ENCODE results near the gene RPS26. TPM values are rescaled to one million over a fixed set of nuclear protein-coding genes. Genes with fewer than 3 reads are reported as not detected.
"Not testable (repeated sequence)": the region's sequence is repeated elsewhere in the genome, so short reads cannot be mapped to it uniquely, and the experiment has no call there.

Gene RPS26
- total and polyA plus RNA-seq, 2 donors: 386 to 2,654 TPM

GRCh38 chr12:56046027-56046780 lies 4.5 kb downstream of the RPS26 start:
- Histone ChIP-seq H3K9me3 (ENCODE audit: control insufficient read depth in 2 of 2, insufficient read depth in 1 of 2, low read length in 1 of 2) (no peaks in the 10 kb centered on the region), H3K27me3 (ENCODE audit: control insufficient read depth in 2 of 2, insufficient read depth in 1 of 2, low read length in 1 of 2) (no peaks in the 10 kb centered on the region), H3K36me3 (ENCODE audit: control insufficient read depth in 2 of 2, insufficient read depth in 2 of 2, low read length in 1 of 2) (peaks cover 22 to 35% of the 10 kb centered on the region in 2 donors), H3K4me1 (ENCODE audit: control insufficient read depth in 2 of 2, insufficient read depth in 2 of 2, low read length in 2 of 2) (peaks cover 8 to 18% of the 10 kb centered on the region in 2 donors), H3K27ac (ENCODE audit: low read depth in 1 of 2, low read length in 1 of 2) (peak overlapping the region in 1 of 2 donors; percentile 18), H3K4me3 (ENCODE audit: low read length in 2 of 2) (no peak overlapping the region)
- WGBS: 95% methylated on average over 9 of the region's 9 CpGs
- DNase-seq (ENCODE audit: low read depth in 6 of 9, low spot score in 9 of 9): no peak

DNA sequence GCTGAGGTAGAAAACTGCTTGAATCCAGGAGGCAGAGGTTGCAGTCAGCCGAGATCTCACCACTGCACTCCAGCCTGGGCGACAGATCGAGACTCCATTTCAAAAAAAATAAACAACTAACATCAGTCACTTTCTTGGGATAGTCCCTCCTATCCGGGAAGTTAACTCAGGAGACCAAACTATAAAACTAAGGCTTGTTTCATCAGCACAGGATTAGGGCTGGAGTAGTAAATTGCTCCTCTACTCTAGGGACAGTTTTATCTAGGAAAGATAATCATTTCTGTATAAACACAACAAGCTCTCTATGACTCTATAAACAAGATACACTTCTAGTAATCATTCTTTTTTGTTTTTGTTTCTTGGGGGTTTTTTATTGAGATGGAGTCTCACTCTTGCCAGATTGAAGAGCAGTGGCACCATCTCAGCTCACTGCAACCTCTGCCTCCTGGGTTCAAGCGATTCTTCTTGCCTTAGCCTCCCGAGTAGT lies 11.7 kb downstream of the RPS26 start:
- no peak overlapping the region for H3K27ac ChIP-seq (ENCODE audit: low read depth in 1 of 2, low read length in 1 of 2)
- H3K36me3 ChIP-seq (ENCODE audit: control insufficient read depth in 2 of 2, insufficient read depth in 2 of 2, low read length in 1 of 2): no peaks in the 10 kb centered on the region
- H3K4me3 ChIP-seq (ENCODE audit: low read length in 2 of 2): no peak overlapping the region
- H3K4me1 ChIP-seq (ENCODE audit: control insufficient read depth in 2 of 2, insufficient read depth in 2 of 2, low read length in 2 of 2): no peaks in the 10 kb centered on the region
- WGBS: 96% methylated on average over 6 of the region's 6 CpGs
- peaks cover 0 to 4% of the 10 kb centered on the region in 2 donors for H3K9me3 ChIP-seq (ENCODE audit: control insufficient read depth in 2 of 2, insufficient read depth in 1 of 2, low read length in 1 of 2)
- DNase-seq (ENCODE audit: low read depth in 6 of 9, low spot score in 9 of 9): no peak
- H3K27me3 ChIP-seq (ENCODE audit: control insufficient read depth in 2 of 2, insufficient read depth in 1 of 2, low read length in 1 of 2): no peaks in the 10 kb centered on the region

DNA sequence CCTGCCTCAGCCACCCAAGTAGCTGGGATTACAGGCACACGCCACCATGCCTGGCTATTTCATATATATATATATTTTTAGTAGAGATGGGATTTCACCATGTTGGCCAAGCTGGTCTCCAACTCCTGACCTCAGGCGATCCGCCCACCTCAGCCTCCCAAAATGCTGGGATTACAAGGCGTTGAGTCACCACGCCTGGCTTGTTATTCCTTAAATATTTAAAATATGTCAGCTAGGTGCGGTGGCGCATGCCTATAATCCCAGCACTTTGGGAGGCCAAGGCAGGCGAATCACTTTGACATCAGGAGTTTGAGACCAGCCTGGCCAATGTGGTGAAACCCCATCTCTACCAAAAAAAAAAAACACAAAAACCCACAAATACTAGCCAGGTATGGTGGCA lies 18.2 kb downstream of the RPS26 start:
- H3K27ac ChIP-seq (ENCODE audit: low read depth in 1 of 2, low read length in 1 of 2); H3K4me3 ChIP-seq (ENCODE audit: low read length in 2 of 2); H3K27me3 ChIP-seq (ENCODE audit: control insufficient read depth in 2 of 2, insufficient read depth in 1 of 2, low read length in 1 of 2); H3K9me3 ChIP-seq (ENCODE audit: control insufficient read depth in 2 of 2, insufficient read depth in 1 of 2, low read length in 1 of 2); H3K36me3 ChIP-seq (ENCODE audit: control insufficient read depth in 2 of 2, insufficient read depth in 2 of 2, low read length in 1 of 2); H3K4me1 ChIP-seq (ENCODE audit: control insufficient read depth in 2 of 2, insufficient read depth in 2 of 2, low read length in 2 of 2); DNase-seq (ENCODE audit: low read depth in 6 of 9, low spot score in 9 of 9): not testable (repeated sequence)
- 95% methylated on average over 8 of the region's 8 CpGs for WGBS

DNA sequence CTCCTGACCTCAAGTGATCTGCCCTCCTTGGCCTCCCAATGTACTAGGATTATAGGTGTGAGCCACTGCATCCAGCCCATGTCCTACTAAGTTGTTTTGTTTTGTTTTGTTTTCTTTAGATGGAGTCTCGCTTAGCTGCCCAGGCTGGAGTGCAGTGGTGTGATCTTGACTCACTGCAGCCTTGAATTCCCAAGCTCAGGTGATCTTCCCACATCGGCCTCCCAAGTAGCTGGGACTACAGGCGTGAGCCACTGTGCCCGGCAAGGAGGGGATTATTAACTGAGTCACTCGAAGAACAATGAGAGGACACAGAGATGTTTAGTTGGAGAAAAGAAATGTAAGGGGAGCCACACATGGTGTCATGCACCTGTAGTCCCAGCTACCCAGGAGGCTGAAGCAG lies 20.3 kb downstream of the RPS26 start:
- Histone ChIP-seq H3K9me3 (ENCODE audit: control insufficient read depth in 2 of 2, insufficient read depth in 1 of 2, low read length in 1 of 2) (peaks cover 0 to 4% of the 10 kb centered on the region in 2 donors), H3K4me3 (ENCODE audit: low read length in 2 of 2) (no peak overlapping the region), H3K27me3 (ENCODE audit: control insufficient read depth in 2 of 2, insufficient read depth in 1 of 2, low read length in 1 of 2) (no peaks in the 10 kb centered on the region), H3K27ac (ENCODE audit: low read depth in 1 of 2, low read length in 1 of 2) (no peak overlapping the region), H3K36me3 (ENCODE audit: control insufficient read depth in 2 of 2, insufficient read depth in 2 of 2, low read length in 1 of 2) (no peaks in the 10 kb centered on the region), H3K4me1 (ENCODE audit: control insufficient read depth in 2 of 2, insufficient read depth in 2 of 2, low read length in 2 of 2) (no peaks in the 10 kb centered on the region)
- no peak for DNase-seq (ENCODE audit: low read depth in 6 of 9, low spot score in 9 of 9)
- WGBS: 89% methylated on average over 5 of the region's 5 CpGs

- H3K9me3 ChIP-seq (ENCODE audit: control insufficient read depth in 2 of 2, insufficient read depth in 1 of 2, low read length in 1 of 2): no peaks in the 10 kb centered on the region
- no peaks in the 10 kb centered on the region for H3K4me1 ChIP-seq (ENCODE audit: control insufficient read depth in 2 of 2, insufficient read depth in 2 of 2, low read length in 2 of 2)
- no peak overlapping the region for H3K4me3 ChIP-seq (ENCODE audit: low read length in 2 of 2)
- H3K27ac ChIP-seq (ENCODE audit: low read depth in 1 of 2, low read length in 1 of 2): no peak overlapping the region
- H3K27me3 ChIP-seq (ENCODE audit: control insufficient read depth in 2 of 2, insufficient read depth in 1 of 2, low read length in 1 of 2): no peaks in the 10 kb centered on the region
- H3K36me3 ChIP-seq (ENCODE audit: control insufficient read depth in 2 of 2, insufficient read depth in 2 of 2, low read length in 1 of 2): no peaks in the 10 kb centered on the region
- no peak for DNase-seq (ENCODE audit: low read depth in 6 of 9, low spot score in 9 of 9)
Observed at GRCh38 chr12:56062996-56063395, 21.3 kb downstream of the RPS26 start.

DNA sequence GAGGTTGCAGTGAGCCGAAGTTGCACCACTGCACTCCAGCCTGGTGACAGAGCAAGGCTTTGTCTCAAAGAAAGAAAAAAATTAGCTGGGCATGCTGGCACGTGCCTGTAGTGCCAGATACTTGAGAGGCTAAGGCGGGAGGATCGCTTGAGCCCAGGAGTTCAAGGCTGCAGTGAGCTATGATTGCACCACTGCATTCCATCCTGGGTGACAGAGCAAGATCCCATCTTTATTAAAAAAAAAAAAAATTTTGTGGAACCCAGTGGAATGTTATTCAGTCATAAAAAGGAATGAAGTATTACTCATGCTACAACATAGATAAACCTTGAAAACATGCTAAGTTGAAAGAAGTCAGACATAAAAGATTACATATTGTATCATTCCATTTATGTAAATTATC lies 29.9 kb downstream of the RPS26 start:
- Histone ChIP-seq H3K9me3 (ENCODE audit: control insufficient read depth in 2 of 2, insufficient read depth in 1 of 2, low read length in 1 of 2) (no peaks in the 10 kb centered on the region), H3K4me1 (ENCODE audit: control insufficient read depth in 2 of 2, insufficient read depth in 2 of 2, low read length in 2 of 2) (no peaks in the 10 kb centered on the region), H3K27me3 (ENCODE audit: control insufficient read depth in 2 of 2, insufficient read depth in 1 of 2, low read length in 1 of 2) (peaks cover 0 to 5% of the 10 kb centered on the region in 2 donors), H3K27ac (ENCODE audit: low read depth in 1 of 2, low read length in 1 of 2) (no peak overlapping the region), H3K4me3 (ENCODE audit: low read length in 2 of 2) (no peak overlapping the region), H3K36me3 (ENCODE audit: control insufficient read depth in 2 of 2, insufficient read depth in 2 of 2, low read length in 1 of 2) (no peaks in the 10 kb centered on the region)
- no peak for DNase-seq (ENCODE audit: low read depth in 6 of 9, low spot score in 9 of 9)
- 94% methylated on average over 4 of the region's 4 CpGs for WGBS

- H3K4me3 ChIP-seq (ENCODE audit: low read length in 2 of 2): no peak overlapping the region
- WGBS: 96% methylated on average over 5 of the region's 5 CpGs
- no peak overlapping the region for H3K27ac ChIP-seq (ENCODE audit: low read depth in 1 of 2, low read length in 1 of 2)
- no peaks in the 10 kb centered on the region for H3K36me3 ChIP-seq (ENCODE audit: control insufficient read depth in 2 of 2, insufficient read depth in 2 of 2, low read length in 1 of 2)
- H3K9me3 ChIP-seq (ENCODE audit: control insufficient read depth in 2 of 2, insufficient read depth in 1 of 2, low read length in 1 of 2): no peaks in the 10 kb centered on the region
- H3K27me3 ChIP-seq (ENCODE audit: control insufficient read depth in 2 of 2, insufficient read depth in 1 of 2, low read length in 1 of 2): peaks cover 6 to 27% of the 10 kb centered on the region in 2 donors
- DNase-seq (ENCODE audit: low read depth in 6 of 9, low spot score in 9 of 9): no peak
- H3K4me1 ChIP-seq (ENCODE audit: control insufficient read depth in 2 of 2, insufficient read depth in 2 of 2, low read length in 2 of 2): peaks cover 5 to 7% of the 10 kb centered on the region in 2 donors
Observed at GRCh38 chr12:56074396-56074795, 32.7 kb downstream of the RPS26 start.

- Histone ChIP-seq H3K9me3 (ENCODE audit: control insufficient read depth in 2 of 2, insufficient read depth in 1 of 2, low read length in 1 of 2) (peaks cover 0 to 12% of the 10 kb centered on the region in 2 donors), H3K27me3 (ENCODE audit: control insufficient read depth in 2 of 2, insufficient read depth in 1 of 2, low read length in 1 of 2) (peaks cover 25 to 60% of the 10 kb centered on the region in 2 donors), H3K4me1 (ENCODE audit: control insufficient read depth in 2 of 2, insufficient read depth in 2 of 2, low read length in 2 of 2) (peaks cover 16 to 22% of the 10 kb centered on the region in 2 donors)
- not testable (repeated sequence) for DNase-seq (ENCODE audit: low read depth in 6 of 9, low spot score in 9 of 9); H3K27ac ChIP-seq (ENCODE audit: low read depth in 1 of 2, low read length in 1 of 2); H3K4me3 ChIP-seq (ENCODE audit: low read length in 2 of 2); H3K36me3 ChIP-seq (ENCODE audit: control insufficient read depth in 2 of 2, insufficient read depth in 2 of 2, low read length in 1 of 2)
- 96% methylated on average over 9 of the region's 9 CpGs for WGBS
Observed at GRCh38 chr12:56077966-56078365, 36.2 kb downstream of the RPS26 start.

DNA sequence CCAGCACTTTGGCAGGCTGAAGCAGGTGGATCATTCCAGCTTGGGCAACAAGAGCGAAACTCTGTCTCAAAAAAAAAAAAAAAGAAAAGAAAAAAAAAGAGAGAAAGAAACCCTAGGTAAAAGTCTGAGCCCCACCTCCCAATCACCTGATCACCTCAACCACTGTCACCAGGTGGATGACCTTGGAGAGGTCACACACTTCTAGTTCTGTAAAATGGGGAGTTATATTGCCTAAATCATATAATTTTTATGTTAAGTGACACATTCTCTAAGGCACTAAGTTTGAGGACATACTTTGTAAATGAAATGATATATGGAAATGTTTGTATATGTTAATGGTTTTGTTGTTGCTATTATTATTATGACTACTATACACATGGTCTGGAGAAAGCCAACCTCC lies 36.7 kb downstream of the RPS26 start:
- no peaks in the 10 kb centered on the region for H3K36me3 ChIP-seq (ENCODE audit: control insufficient read depth in 2 of 2, insufficient read depth in 2 of 2, low read length in 1 of 2)
- peaks cover 25 to 62% of the 10 kb centered on the region in 2 donors for H3K27me3 ChIP-seq (ENCODE audit: control insufficient read depth in 2 of 2, insufficient read depth in 1 of 2, low read length in 1 of 2)
- DNase-seq (ENCODE audit: low read depth in 6 of 9, low spot score in 9 of 9): no peak
- H3K4me3 ChIP-seq (ENCODE audit: low read length in 2 of 2): no peak overlapping the region
- H3K4me1 ChIP-seq (ENCODE audit: control insufficient read depth in 2 of 2, insufficient read depth in 2 of 2, low read length in 2 of 2): peaks cover 16 to 22% of the 10 kb centered on the region in 2 donors
- H3K27ac ChIP-seq (ENCODE audit: low read depth in 1 of 2, low read length in 1 of 2): no peak overlapping the region
- peaks cover 0 to 12% of the 10 kb centered on the region in 2 donors for H3K9me3 ChIP-seq (ENCODE audit: control insufficient read depth in 2 of 2, insufficient read depth in 1 of 2, low read length in 1 of 2)
- WGBS: 97% methylated on average over 1 of the region's 1 CpG
